Sigmoid colon (tissue), 7 donors: ENCODE results near the gene PDS5A. TPM values are rescaled to one million over a fixed set of nuclear protein-coding genes. Genes with fewer than 3 reads are reported as not detected.
"Not testable (repeated sequence)": the region's sequence is repeated elsewhere in the genome, so short reads cannot be mapped to it uniquely, and the experiment has no call there.

ENCODE experiments used
- DNase-seq: peaks from one replicate; pipeline ENCODE4 v3.0.0-alpha.2; 2019
- H3K27ac ChIP-seq, 4 donors: fragments of 200-600 bp; sonication (generic); one replicate each; pipeline ENCODE4 v1.5.1; 2016 to 2019; ENCODE audit warnings: mild to moderate bottlenecking in 1 of 4
- H3K27me3 ChIP-seq, 3 donors: fragments of 200-600 bp; sonication (generic); one replicate each; pipeline ENCODE4 v1.5.1; 2019; ENCODE audit warnings: mild to moderate bottlenecking in 1 of 3
- H3K36me3 ChIP-seq, 4 donors: fragments of 200-600 bp; sonication (generic); one replicate each; pipeline ENCODE4 v1.5.1; 2016 to 2019
- H3K4me1 ChIP-seq, 4 donors: fragments of 200-600 bp; sonication (generic); one replicate each; pipeline ENCODE4 v1.5.1; 2017 to 2019
- H3K4me3 ChIP-seq, 4 donors: fragments of 200-600 bp; sonication (generic); one replicate each; pipeline ENCODE4 v1.5.1; 2017 to 2019; ENCODE audit warnings: mild to moderate bottlenecking in 2 of 4, moderate library complexity in 1 of 4
- H3K9me3 ChIP-seq, 4 donors: fragments of 200-600 bp in 3 of 4; sonication (generic) in 3 of 4; one replicate each; pipeline versions ENCODE4 v1.5.1 to v1.6.1; 2013 to 2019
- CTCF ChIP-seq, 4 experiments: fragments of 450-650 bp in 3 of 4; fragments of 200-600 bp in 1 of 4; IDR thresholded peaks; one replicate each; pipeline ENCODE4 v1.5.1; 2016 to 2019; ENCODE audit warnings: antibody characterized with exemption in 4 of 4, mild to moderate bottlenecking in 3 of 4, moderate library complexity in 2 of 4
- EP300 ChIP-seq, 4 donors: sonication (generic); formaldehyde crosslinking; IDR thresholded peaks; one replicate each; pipeline ENCODE4 v1.6.1; 2017; ENCODE audit warnings: antibody characterized with exemption in 4 of 4
- POLR2A ChIP-seq, 2 donors: fragments of 450-650 bp; IDR thresholded peaks; one replicate each; pipeline ENCODE4 v1.6.1; 2016; ENCODE audit warnings: antibody characterized with exemption in 2 of 2, mild to moderate bottlenecking in 2 of 2, moderate library complexity in 2 of 2
- POLR2AphosphoS5 ChIP-seq, 4 donors: sonication (generic); formaldehyde crosslinking; IDR thresholded peaks; one replicate each; pipeline ENCODE4 v1.6.1; 2017; ENCODE audit warnings: antibody characterized with exemption in 4 of 4
- WGBS, 2 donors: extraction: QIAGEN DNeasy Blood & Tissue Kit; methylation state at CpG; one replicate each; pipeline ENCODE4 v1.1.7; 2013; 5-methylcytosine and 5-hydroxymethylcytosine counted together
- intact Hi-C: fragments of 100-400 bp; cut with DNase I; formaldehyde crosslinking; loops from one replicate; pipeline ENCODE4 v1.15.1; 2023
- polyA plus RNA-seq, 3 donors: library from polyadenylated mRNA; stranded (reverse); fragments of 200-250 nt; gene quantifications; one replicate each; pipeline ENCODE4 v1.2.3, GENCODE V29; 2013
- total RNA-seq, 4 donors: library from RNA; depleted of rRNA; stranded (reverse); fragments of >200 nt; gene quantifications; one replicate each; pipeline ENCODE4 v1.1.0, GENCODE V29; 2016
- donor health status: healthy with polysubstance abuse.
- donor health status: Bipolar disorder and iron deficiency.
- donor health status: healthy.

Gene PDS5A
- total and polyA plus RNA-seq, 7 donors, result 16.8 to 69.6 (median 57.1) TPM

GRCh38 chr4:39910064-39910463, 67.6 kb downstream of the PDS5A start:
- intact Hi-C loops, result no loop called here
- Histone ChIP-seq H3K4me3 (no peak overlapping the region), H3K9me3 (no peaks in the 10 kb centered on the region), H3K36me3 (peaks cover 0 to 64% (median 9%) of the 10 kb centered on the region in 4 donors), H3K4me1 (no peaks in the 10 kb centered on the region), H3K27ac (no peak overlapping the region), H3K27me3 (no peaks in the 10 kb centered on the region)
- TF ChIP-seq POLR2A (IDR thresholded peaks at IDR 0.05) (no peak), CTCF (IDR thresholded peaks at IDR 0.05) (no peak), EP300 (IDR thresholded peaks at IDR 0.05) (no peak), POLR2AphosphoS5 (IDR thresholded peaks at IDR 0.05) (no peak)
- 67 to 89% methylated on average over 3 of the region's 3 CpGs for WGBS, 2 donors
- no peak for DNase-seq

GRCh38 chr4:39908284-39908683, 69.4 kb downstream of the PDS5A start:
- WGBS, 2 donors, result 80 to 81% methylated on average over 2 of the region's 2 CpGs
- Histone ChIP-seq H3K4me1 (no peaks in the 10 kb centered on the region), H3K27me3 (no peaks in the 10 kb centered on the region), H3K27ac (no peak overlapping the region), H3K36me3 (peaks cover 0 to 60% (median 5%) of the 10 kb centered on the region in 4 donors), H3K4me3 (no peak overlapping the region), H3K9me3 (no peaks in the 10 kb centered on the region)
- no peak for TF ChIP-seq CTCF (IDR thresholded peaks at IDR 0.05)
- no peak for TF ChIP-seq POLR2A (IDR thresholded peaks at IDR 0.05)
- no peak for TF ChIP-seq POLR2AphosphoS5 (IDR thresholded peaks at IDR 0.05)
- no peak for TF ChIP-seq EP300 (IDR thresholded peaks at IDR 0.05)
- intact Hi-C loops, result no loop called here
- DNase-seq, result no peak

- Histone ChIP-seq H3K27ac (no peak overlapping the region), H3K4me3 (no peak overlapping the region), H3K4me1 (no peaks in the 10 kb centered on the region), H3K9me3 (no peaks in the 10 kb centered on the region), H3K27me3 (no peaks in the 10 kb centered on the region), H3K36me3 (peaks cover 3 to 65% (median 7%) of the 10 kb centered on the region in 4 donors)
- DNase-seq, result no peak
- intact Hi-C loops, result no loop called here
- WGBS, 2 donors, result 52 to 80% methylated on average over 1 of the region's 1 CpG
- TF ChIP-seq POLR2AphosphoS5 (IDR thresholded peaks at IDR 0.05) (no peak), CTCF (IDR thresholded peaks at IDR 0.05) (no peak), POLR2A (IDR thresholded peaks at IDR 0.05) (no peak)
Observed at GRCh38 chr4:39905656-39906055, 72.1 kb downstream of the PDS5A start.

GRCh38 chr4:39905019-39905418, 72.7 kb downstream of the PDS5A start:
- intact Hi-C loops, result not testable (repeated sequence)

GRCh38 chr4:39900966-39901365, 76.7 kb downstream of the PDS5A start:
- H3K27me3 ChIP-seq, result no peaks in the 10 kb centered on the region
- no peaks in the 10 kb centered on the region for H3K9me3 ChIP-seq
- no peak for DNase-seq
- 93 to 94% methylated on average over 2 of the region's 2 CpGs for WGBS, 2 donors
- H3K4me1 ChIP-seq, result no peaks in the 10 kb centered on the region
- TF ChIP-seq EP300 (IDR thresholded peaks at IDR 0.05) (no peak), POLR2A (IDR thresholded peaks at IDR 0.05) (no peak), POLR2AphosphoS5 (IDR thresholded peaks at IDR 0.05) (no peak), CTCF (IDR thresholded peaks at IDR 0.05) (no peak)
- H3K36me3 ChIP-seq, result peaks cover 8 to 81% (median 30%) of the 10 kb centered on the region in 4 donors
- intact Hi-C loops, result no loop called here
- H3K4me3 ChIP-seq, result no peak overlapping the region
- H3K27ac ChIP-seq, result no peak overlapping the region

More at GRCh38 chr4:39905019-39905418, 72.7 kb downstream of the PDS5A start:
- DNase-seq, H3K27me3 ChIP-seq, H3K27ac ChIP-seq, H3K9me3 ChIP-seq, H3K4me1 ChIP-seq, H3K4me3 ChIP-seq: not testable (repeated sequence)
- peaks cover 3 to 65% (median 7%) of the 10 kb centered on the region in 4 donors for H3K36me3 ChIP-seq
- WGBS, 2 donors, result 96 to 97% methylated on average over 6 of the region's 6 CpGs
